Hepatocyte (in vitro differentiated cells): Measurements from ENCODE around the gene ZNF302. TPM values are rescaled to one million over a fixed set of nuclear protein-coding genes. Genes with fewer than 3 reads are reported as not detected.

ENCODE experiments used
- DNase-seq: peaks from one replicate; pipeline ENCODE4 v3.0.0-alpha.2; 2016; ENCODE audit warnings: low spot score
- H2AFZ ChIP-seq: fragments of 200-600 bp; sonication (generic); 2 replicates; pipeline ENCODE4 v1.6.0; 2016; ENCODE audit warnings: antibody characterized with exemption, mild to moderate bottlenecking
- H3K27ac ChIP-seq: fragments of 200-600 bp; sonication (generic); 2 replicates; pipeline ENCODE4 v1.5.1; 2016; ENCODE audit warnings: mild to moderate bottlenecking
- H3K27me3 ChIP-seq: fragments of 200-600 bp; sonication (generic); 2 replicates; pipeline ENCODE4 v1.6.1; 2016
- H3K36me3 ChIP-seq: fragments of 200-600 bp; sonication (generic); replicated peaks from 2 replicates; pipeline ENCODE4 v1.5.1; 2016; ENCODE audit warnings: low read depth; ENCODE audit not compliant: insufficient read depth
- H3K4me1 ChIP-seq: fragments of 200-600 bp; sonication (generic); 2 replicates; pipeline ENCODE4 v1.5.1; 2016; ENCODE audit warnings: mild to moderate bottlenecking, moderate library complexity; ENCODE audit not compliant: insufficient read depth
- H3K4me2 ChIP-seq: fragments of 200-600 bp; sonication (generic); 2 replicates; pipeline ENCODE4 v1.6.0; 2016
- H3K4me3 ChIP-seq: fragments of 200-600 bp; sonication (generic); 2 replicates; pipeline ENCODE4 v1.5.1; 2016; ENCODE audit warnings: mild to moderate bottlenecking
- H3K79me2 ChIP-seq: fragments of 200-600 bp; sonication (generic); 2 replicates; pipeline ENCODE4 v1.6.0; 2017; ENCODE audit warnings: mild to moderate bottlenecking
- H3K9me2 ChIP-seq: fragments of 200-600 bp; sonication (generic); replicated peaks from 2 replicates; pipeline ENCODE4 v1.6.0; 2017; ENCODE audit warnings: mild to moderate bottlenecking; ENCODE audit not compliant: insufficient read depth
- H3K9me3 ChIP-seq: fragments of 200-600 bp; sonication (generic); 2 replicates; pipeline ENCODE4 v1.5.1; 2016; ENCODE audit warnings: low read depth, mild to moderate bottlenecking
- H4K20me1 ChIP-seq: fragments of 200-600 bp; sonication (generic); 2 replicates; pipeline ENCODE4 v1.6.0; 2016; ENCODE audit warnings: mild to moderate bottlenecking; ENCODE audit not compliant: insufficient read depth, poor library complexity, severe bottlenecking
- EZH2 ChIP-seq: fragments of 200-600 bp; sonication (generic); IDR thresholded peaks from 2 replicates; pipeline ENCODE4 v1.6.1; 2016; ENCODE audit warnings: antibody characterized with exemption, mild to moderate bottlenecking, borderline replicate concordance
- EZH2phosphoT487 ChIP-seq: fragments of 200-600 bp; sonication (generic); IDR thresholded peaks from one replicate; pipeline ENCODE4 v1.6.1; 2018; ENCODE audit warnings: antibody characterized with exemption, mild to moderate bottlenecking, low read depth, moderate library complexity; ENCODE audit not compliant: unreplicated experiment, severe bottlenecking
- WGBS: methylation state at CpG from one replicate; pipeline ENCODE4 v1.1.6; 2016; ENCODE audit warnings: low lambda C conversion rate; ENCODE audit errors: missing lambda C conversion rate; 5-methylcytosine and 5-hydroxymethylcytosine counted together
- polyA plus RNA-seq: library from polyadenylated mRNA; unstranded; fragments of >200 nt; fragmentation: Nextera tagmentation; extraction: Ambion mirVana; gene quantifications from 2 replicates; pipeline ENCODE4 v1.2.1, GENCODE V29; 2016
- total RNA-seq: library from RNA; depleted of rRNA; stranded (reverse); fragments of >200 nt; gene quantifications from 2 replicates; pipeline ENCODE4 v1.2.3, GENCODE V29; 2014
- TF ChIP-seq, protein P1 (sequence below): fragments of 200-600 bp; sonication (generic); IDR thresholded peaks from 2 replicates; pipeline ENCODE4 v1.5.1; 2016; ENCODE audit warnings: antibody characterized with exemption, mild to moderate bottlenecking; ENCODE audit not compliant: poor library complexity

ZNF302 gene
- total and polyA plus RNA-seq, 2 experiments from 2014 or later: 19.5 to 29.1 TPM

- 96% methylated on average over 5 of the region's 5 CpGs for WGBS
- Histone ChIP-seq H3K4me2 (no peak overlapping the region), H3K27me3 (no peaks in the 10 kb centered on the region), H3K4me3 (no peak overlapping the region), H2AFZ (no peak overlapping the region), H3K79me2 (no peaks in the 10 kb centered on the region), H3K9me3 (peaks cover 47% of the 10 kb centered on the region), H3K36me3 (peaks cover 25% of the 10 kb centered on the region), H3K9me2 (no peaks in the 10 kb centered on the region), H3K27ac (no peak overlapping the region), H4K20me1 (no peaks in the 10 kb centered on the region), H3K4me1 (no peaks in the 10 kb centered on the region)
- TF ChIP-seq EZH2phosphoT487 (no peak), EZH2 (no peak)
- TF ChIP-seq, protein P1, sequence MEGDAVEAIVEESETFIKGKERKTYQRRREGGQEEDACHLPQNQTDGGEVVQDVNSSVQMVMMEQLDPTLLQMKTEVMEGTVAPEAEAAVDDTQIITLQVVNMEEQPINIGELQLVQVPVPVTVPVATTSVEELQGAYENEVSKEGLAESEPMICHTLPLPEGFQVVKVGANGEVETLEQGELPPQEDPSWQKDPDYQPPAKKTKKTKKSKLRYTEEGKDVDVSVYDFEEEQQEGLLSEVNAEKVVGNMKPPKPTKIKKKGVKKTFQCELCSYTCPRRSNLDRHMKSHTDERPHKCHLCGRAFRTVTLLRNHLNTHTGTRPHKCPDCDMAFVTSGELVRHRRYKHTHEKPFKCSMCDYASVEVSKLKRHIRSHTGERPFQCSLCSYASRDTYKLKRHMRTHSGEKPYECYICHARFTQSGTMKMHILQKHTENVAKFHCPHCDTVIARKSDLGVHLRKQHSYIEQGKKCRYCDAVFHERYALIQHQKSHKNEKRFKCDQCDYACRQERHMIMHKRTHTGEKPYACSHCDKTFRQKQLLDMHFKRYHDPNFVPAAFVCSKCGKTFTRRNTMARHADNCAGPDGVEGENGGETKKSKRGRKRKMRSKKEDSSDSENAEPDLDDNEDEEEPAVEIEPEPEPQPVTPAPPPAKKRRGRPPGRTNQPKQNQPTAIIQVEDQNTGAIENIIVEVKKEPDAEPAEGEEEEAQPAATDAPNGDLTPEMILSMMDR: no peak
- DNase-seq: no peak
Measured at GRCh38 chr19:34686455-34686854, 9.0 kb downstream of the ZNF302 start.

- Histone ChIP-seq H3K27me3 (no peaks in the 10 kb centered on the region), H3K79me2 (no peaks in the 10 kb centered on the region), H4K20me1 (no peaks in the 10 kb centered on the region), H3K4me3 (no peak overlapping the region), H3K9me2 (no peaks in the 10 kb centered on the region), H3K36me3 (peaks cover 22% of the 10 kb centered on the region), H3K4me2 (no peak overlapping the region), H2AFZ (no peak overlapping the region), H3K4me1 (no peaks in the 10 kb centered on the region), H3K27ac (no peak overlapping the region), H3K9me3 (peaks cover 40% of the 10 kb centered on the region)
- 51% methylated on average over 2 of the region's 2 CpGs for WGBS
- DNase-seq: no peak
- TF ChIP-seq EZH2 (no peak), EZH2phosphoT487 (no peak)
- TF ChIP-seq, protein P1: no peak
Measured at GRCh38 chr19:34687348-34687747, 9.9 kb downstream of the ZNF302 start.

GRCh38 chr19:34688592-34688991, 11.1 kb downstream of the ZNF302 start:
- WGBS: 91% methylated on average over 1 of the region's 1 CpG
- no peaks in the 10 kb centered on the region for H3K4me1 ChIP-seq
- no peak overlapping the region for H3K4me3 ChIP-seq
- no peak overlapping the region for H3K4me2 ChIP-seq
- no peaks in the 10 kb centered on the region for H3K27me3 ChIP-seq
- peaks cover 27% of the 10 kb centered on the region for H3K9me3 ChIP-seq
- TF ChIP-seq EZH2 (no peak), EZH2phosphoT487 (no peak)
- TF ChIP-seq, protein P1: no peak
- no peaks in the 10 kb centered on the region for H3K9me2 ChIP-seq
- H2AFZ ChIP-seq: no peak overlapping the region
- no peaks in the 10 kb centered on the region for H4K20me1 ChIP-seq
- H3K79me2 ChIP-seq: no peaks in the 10 kb centered on the region
- DNase-seq: no peak
- no peak overlapping the region for H3K27ac ChIP-seq
- H3K36me3 ChIP-seq: peaks cover 14% of the 10 kb centered on the region

DNA sequence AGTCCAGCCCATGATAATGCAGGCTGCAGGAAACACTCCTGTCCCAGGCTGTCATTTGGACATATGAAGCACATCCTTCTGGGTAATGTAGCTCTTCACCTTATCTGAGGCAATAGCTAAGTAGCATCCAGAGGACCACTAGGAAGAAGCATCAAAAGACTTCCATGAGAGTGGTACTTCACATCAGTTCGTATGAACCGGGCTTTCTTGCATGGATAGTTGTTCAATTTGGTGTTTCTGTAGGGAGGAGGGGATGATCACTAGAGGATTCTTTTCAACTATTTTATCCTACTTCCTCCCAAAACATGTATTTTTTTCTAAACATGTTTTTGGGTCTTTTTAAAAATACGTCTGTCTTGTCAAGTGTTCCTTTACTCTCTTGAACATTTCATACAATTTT, 12.9 kb downstream of the ZNF302 start:
- DNase-seq: no peak
- Histone ChIP-seq H3K4me3 (no peak overlapping the region), H3K9me3 (peaks cover 11% of the 10 kb centered on the region), H3K27ac (no peak overlapping the region), H3K9me2 (no peaks in the 10 kb centered on the region), H3K27me3 (no peaks in the 10 kb centered on the region), H3K36me3 (no peaks in the 10 kb centered on the region), H4K20me1 (no peaks in the 10 kb centered on the region), H3K79me2 (no peaks in the 10 kb centered on the region), H2AFZ (no peak overlapping the region), H3K4me1 (no peaks in the 10 kb centered on the region), H3K4me2 (no peak overlapping the region)
- TF ChIP-seq EZH2phosphoT487: no peak
- no peak for TF ChIP-seq EZH2
- TF ChIP-seq, protein P1: no peak
- WGBS: 80% methylated on average over 3 of the region's 3 CpGs
